DMS53 (cell line): ENCODE data around the gene CFP.
"Not testable (repeated sequence)": the region's sequence is repeated elsewhere in the genome, so short reads cannot be mapped to it uniquely, and the experiment has no call there.

Experiments
- DNase-seq: peaks from one replicate; lab custom pipeline; 2025; lab: John Stamatoyannopoulos, UW

The CFP gene

DNA sequence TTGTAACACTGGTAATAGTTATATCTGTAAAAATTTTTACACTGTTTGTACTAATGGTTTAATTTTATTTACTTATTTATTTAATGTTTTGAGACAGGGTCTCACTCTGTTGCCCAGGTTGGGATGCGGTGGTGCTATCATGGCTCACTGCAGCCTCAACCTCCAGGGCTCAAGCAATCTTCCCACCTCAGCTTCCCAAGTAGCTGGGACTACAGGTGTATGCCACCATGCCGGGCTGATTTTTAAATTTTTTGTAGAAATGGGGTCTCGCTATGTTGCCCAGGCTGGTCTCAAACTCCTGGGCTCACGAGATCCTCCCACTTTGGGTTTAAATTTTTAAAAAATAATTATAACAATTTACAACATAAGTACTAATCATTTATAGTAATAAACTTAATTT lies 26.6 kb downstream of the CFP start:
- not testable (repeated sequence) for DNase-seq

DNA sequence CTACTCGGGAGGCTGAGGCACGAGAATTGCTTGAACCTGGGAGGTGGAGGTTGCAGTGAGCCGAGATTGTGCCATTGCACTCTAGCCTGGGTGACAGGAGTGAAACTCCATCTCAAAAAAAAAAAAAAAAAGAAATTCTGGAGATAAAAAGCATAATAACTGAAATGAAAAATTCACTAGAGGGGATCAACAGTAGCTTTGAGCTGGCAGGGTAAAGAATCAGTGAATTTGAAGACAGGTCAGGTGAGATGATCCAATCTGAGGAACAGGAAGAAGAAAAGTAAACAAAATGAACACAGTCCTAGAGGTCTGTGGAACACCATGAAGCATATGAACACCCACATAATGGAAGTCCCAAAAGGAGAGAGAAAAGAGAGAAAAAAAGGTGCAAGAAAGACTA lies 32.5 kb downstream of the CFP start:
- DNase-seq, result no peak

DNA sequence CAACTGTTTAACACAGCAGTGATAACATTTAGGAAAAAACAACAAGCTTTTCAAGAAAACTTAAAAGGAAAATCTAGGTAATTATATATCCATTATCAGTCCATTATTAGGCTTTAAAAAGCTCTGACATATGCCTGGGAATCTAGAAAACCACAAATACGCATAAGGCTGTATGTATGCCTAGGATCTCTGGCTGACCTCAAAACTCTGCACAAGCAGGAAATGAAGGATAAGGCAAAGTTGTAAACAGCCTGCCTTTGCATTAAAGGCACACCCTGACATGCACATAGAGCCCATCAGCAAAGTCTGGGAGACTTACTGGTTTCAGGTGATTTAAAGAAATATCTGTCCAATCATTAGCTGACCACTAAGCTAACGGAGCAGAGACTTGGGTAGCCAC lies 33.5 kb downstream of the CFP start:
- DNase-seq, result no peak

- no peak for DNase-seq
These were observed 33.9 kb downstream of the CFP start for GRCh38 chrX:47595716-47596251.

GRCh38 chrX:47593522-47593921 lies 36.2 kb downstream of the CFP start:
- DNase-seq, result no peak

DNA sequence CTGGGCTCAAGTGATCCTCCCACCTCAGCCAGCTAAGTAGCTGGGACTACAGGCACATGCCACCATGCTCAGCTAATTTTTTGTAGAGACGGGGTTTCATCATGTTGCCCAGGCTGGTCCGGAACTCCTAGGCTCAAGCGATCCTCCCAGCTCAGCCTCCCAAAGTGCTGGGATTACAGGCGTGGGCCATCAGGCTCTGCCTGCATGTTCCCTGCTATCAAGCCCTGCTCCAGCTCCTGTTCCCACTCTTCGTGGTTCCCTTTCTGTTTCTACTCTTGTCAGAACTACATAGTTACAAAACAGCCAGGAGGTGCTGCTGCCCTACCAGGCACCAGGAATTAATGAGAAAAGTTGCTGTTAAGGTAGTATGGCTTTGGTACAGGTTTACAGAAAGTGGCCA lies 38.7 kb downstream of the CFP start:
- no peak for DNase-seq

- no peak for DNase-seq
These were observed 41.6 kb downstream of the CFP start for GRCh38 chrX:47587906-47588735.

- DNase-seq, result no peak
These were observed 42.4 kb downstream of the CFP start for GRCh38 chrX:47587091-47587891.

DNA sequence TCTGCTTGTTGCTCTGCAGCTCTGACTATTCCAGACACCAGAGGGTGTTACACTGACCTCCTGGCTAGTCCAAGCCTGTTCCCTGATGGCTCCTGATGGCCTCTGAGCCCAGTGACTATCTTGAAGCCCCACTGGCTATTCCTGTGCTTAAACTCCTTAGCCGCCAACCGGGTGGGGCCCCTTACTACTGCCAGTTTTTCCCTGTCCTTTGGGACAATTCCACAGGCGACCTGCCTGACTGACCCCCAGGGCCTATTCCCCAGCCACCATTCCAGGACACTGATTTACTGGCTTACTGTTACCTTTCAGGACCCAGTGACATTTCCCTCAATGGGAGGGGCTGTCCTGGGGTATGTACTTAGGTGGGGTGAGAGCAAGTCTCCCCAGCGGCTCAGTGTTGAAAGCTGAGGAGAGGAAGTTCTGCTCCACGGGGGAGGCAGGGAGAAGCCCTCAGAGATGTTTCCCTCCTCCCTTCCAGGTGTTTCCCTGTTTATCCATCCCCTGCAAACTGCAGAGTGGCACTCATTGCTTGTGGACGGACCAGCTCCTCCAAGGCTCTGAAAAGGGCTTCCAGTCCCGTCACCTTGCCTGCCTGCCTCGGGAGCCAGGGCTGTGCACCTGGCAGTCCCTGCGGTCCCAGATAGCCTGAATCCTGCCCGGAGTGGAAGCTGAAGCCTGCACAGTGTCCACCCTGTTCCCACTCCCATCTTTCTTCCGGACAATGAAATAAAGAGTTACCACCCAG lies 43.5 kb downstream of the CFP start:
- no peak for DNase-seq

- DNase-seq, result no peak
These were observed 44.5 kb downstream of the CFP start for GRCh38 chrX:47585273-47585672.

DNA sequence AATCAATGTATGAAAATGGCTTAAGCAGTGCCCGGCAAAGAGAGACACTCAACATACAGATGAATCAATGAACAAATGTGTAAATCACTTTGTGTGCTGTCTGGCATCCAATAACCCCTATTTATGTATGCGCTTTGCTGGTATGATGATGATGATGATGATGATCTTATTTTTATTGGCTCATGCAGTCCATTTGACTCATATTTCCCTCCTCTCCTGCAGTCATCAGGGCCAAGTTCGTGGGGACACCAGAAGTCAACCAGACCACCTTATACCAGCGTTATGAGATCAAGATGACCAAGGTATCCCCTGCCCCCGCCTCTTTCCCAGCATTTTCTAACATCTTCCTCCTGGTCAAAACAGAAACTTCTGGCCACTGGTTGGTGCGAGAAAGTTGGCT lies 45.0 kb downstream of the CFP start:
- DNase-seq, result no peak

GRCh38 chrX:47583240-47583861 lies 46.4 kb downstream of the CFP start:
- no peak for DNase-seq

- DNase-seq, result peak; percentile 94
These were observed 47.7 kb downstream of the CFP start, which contains the start of gene TIMP1 for GRCh38 chrX:47581731-47582647. TSS of gene TIMP1 (plus strand) at chrX:47582436. CDS start at chrX:47583416, 980 bp downstream.

- no peak for DNase-seq
These were observed 50.2 kb downstream of the CFP start for GRCh38 chrX:47579537-47579936.

DNA sequence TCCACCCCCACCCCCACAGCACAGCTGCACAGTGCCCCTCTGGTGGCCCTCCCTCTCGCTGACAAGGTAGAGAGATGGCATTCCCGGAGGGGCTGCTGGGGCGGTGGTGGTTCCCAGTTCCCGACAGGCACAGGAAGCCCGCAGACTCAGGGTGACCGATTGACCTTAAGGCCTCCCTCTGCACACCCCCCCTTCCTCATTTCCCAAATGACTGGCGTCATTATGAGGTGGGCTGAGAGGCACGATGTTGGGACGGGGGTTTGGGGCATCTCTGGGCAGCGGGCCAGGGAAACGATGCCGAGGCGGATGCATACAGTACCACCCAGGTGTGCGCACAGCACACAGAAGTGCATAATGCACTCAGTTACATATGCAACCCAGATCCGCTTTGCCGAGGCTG lies 51.0 kb downstream of the CFP start:
- DNase-seq, result no peak

DNA sequence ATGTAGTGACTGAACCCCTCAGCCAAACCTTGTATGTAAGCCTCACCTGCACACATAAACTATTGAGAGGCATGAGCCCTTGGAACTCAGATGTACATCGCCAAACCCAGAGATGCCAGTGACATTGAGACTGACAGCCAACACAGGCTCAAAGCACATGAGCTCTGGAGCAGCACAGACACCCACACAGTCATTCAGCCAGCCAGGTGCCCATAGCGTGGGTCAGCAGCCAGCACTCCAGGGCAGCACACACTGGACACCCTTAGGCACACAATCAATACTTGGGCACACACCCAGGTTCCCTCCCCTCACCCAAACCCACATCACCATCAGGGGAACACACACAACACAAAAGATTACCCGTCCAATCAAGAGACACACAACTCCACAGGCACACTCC lies 51.8 kb downstream of the CFP start:
- DNase-seq, result no peak

DNA sequence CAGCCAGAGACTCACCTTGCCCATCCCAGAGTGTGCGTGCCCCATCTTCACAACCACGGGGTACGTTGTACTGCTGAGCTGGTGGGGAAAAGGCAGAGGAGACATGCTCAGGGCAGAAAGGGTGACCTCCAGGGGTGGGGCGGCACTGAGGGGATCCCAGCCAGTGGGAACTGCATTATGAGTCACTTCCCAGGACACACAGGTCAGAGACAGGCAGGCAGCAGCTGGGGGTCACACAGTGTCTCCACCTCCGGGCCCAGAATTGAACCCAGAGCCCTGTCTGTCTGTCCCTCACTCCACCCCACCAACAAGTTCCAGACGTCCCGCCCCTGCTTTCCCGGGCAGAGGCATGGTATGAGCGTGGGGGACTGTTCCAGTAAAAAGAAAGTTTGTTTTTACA lies 52.3 kb downstream of the CFP start:
- DNase-seq, result no peak

- DNase-seq, result no peak
These were observed 53.5 kb downstream of the CFP start for GRCh38 chrX:47576021-47576898.

DNA sequence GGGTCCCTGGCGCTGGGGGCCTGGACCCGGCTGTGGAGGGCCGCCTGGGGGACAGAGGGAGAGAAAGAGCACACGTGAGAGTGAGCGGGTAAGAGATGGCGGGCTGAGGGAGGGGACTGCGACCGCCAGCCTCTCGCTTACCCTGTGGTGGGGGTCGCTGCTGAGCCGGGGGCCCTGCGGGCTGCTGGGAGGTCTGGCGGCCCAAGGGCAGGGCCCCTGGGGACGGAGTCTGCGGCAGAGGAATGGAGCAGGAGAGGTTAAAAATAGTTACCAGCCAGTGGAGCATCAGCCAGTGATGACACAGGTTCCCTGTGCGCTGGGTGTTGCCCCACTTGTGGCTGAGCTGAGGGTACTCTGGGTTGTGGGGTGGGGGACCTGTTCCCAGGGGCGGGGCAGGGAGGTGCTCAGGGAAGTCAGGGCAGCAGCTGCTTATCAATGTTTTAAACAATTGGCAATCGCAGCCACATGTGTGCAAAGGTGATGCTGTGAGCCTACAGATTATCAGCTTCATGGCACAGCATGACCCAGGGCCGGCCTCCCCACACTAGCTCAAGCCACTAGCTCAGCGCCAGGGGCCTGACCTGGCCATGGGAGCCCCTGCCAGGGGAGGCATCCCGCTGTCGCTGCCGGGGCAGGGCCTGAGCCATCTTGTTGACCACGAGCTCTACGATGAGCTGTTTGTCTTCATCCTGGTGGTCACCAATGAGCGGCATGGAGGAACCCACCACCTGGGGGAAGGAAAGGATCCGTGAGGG lies 55.0 kb downstream of the CFP start:
- no peak for DNase-seq
